ENCODE data around the gene ENTPD8.

DNA sequence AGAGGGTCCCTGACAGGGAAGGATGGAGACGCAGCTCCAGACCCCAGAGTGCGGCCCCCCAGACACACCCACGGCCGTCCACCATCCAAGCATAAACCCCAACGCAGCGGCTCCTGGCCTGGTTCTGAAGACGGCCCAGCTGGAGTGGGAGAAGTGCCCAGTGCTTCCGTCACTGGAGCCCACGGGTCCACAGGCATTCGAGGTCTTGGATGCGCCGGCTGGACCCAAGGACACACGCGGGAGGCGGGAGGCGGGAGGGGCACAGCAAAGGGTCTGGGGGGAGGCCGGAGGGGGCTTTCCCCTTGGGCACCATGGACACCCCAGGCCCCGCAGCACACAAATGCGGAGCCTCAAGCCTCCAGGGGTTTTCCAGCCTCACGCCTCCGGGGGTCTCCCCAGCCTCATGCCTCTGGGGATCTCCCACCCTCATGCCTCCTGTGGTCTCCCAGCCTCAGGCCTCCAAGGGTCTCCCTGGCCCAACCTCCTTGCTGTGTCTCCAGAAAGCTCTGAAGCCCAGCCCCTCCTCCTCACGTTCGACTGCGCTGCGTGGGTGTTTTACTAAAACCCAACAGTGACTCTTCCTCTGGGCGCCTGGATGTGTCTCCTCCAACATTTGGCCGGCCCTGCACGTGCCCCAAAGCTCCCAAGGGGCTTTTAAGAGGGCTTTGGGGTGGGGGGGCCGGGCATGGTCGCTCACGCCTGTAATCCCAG lies 33.4 kb downstream of the ENTPD8 start:
- TF ChIP-seq CTCF (IDR thresholded peaks at IDR 0.05), result no peak
- TF ChIP-seq POLR2A (IDR thresholded peaks at IDR 0.05), result no peak
- TF ChIP-seq EP300 (IDR thresholded peaks at IDR 0.05), result no peak
- TF ChIP-seq POLR2AphosphoS5 (IDR thresholded peaks at IDR 0.05), result no peak

All from gastroesophageal sphincter (tissue), 3 donors.